HepG2 (cell line): ENCODE results near the gene CTIF. TPM values are rescaled to one million over a fixed set of nuclear protein-coding genes. Genes with fewer than 3 reads are reported as not detected.

ENCODE experiments used
- ATAC-seq: fragments of 200-7000 bp; cut with Tn5 transposase; 3 replicates; pipeline ENCODE4 v1.9.1; 2020; ENCODE audit warnings: mild to moderate bottlenecking, moderate library complexity
- BruUV-seq: library from RNA; stranded (reverse); fragments of 400-500 nt; replicated peaks from 2 replicates; lab custom pipeline; 2021; lab: Mats Ljungman, UMichigan
- CTCF ChIA-PET: fragments of 300-600 bp; formaldehyde crosslinking; extraction: SDS; loops from one replicate; lab custom pipeline; 2021; ENCODE audit warnings: low total read pairs, inconsistent platforms, low intra/inter-chr PET ratio; lab: Yijun Ruan, JAX
- POLR2A ChIA-PET: fragments of 350-600 bp; sonication (Branson Sonifier 250); formaldehyde crosslinking; loops from one replicate; lab custom pipeline; 2020; ENCODE audit warnings: antibody characterized with exemption, inconsistent platforms; lab: Yijun Ruan, JAX
- DNase-seq: peaks from one replicate; pipeline ENCODE4 v3.0.0-alpha.2; 2015; ENCODE audit warnings: low spot score
- FAIRE-seq: peaks from 3 replicates; lab custom pipeline; 2011; peaks lifted over from hg19 to GRCh38; lab: Jason Lieb, UNC
- H2AFZ ChIP-seq: one replicate; pipeline ENCODE4 v1.6.1; 2011; ENCODE audit warnings: low read length, inconsistent platforms
- H3K27ac ChIP-seq: fragments of 300-600 bp; 3 replicates; pipeline ENCODE4 v1.8.0; 2011; ENCODE audit warnings: mixed run types, mild to moderate bottlenecking, mixed read lengths, low read length, inconsistent platforms; ENCODE audit not compliant: insufficient read depth; ENCODE audit errors: extremely low read length
- H3K27me3 ChIP-seq, 2 experiments: fragments of 200-600 bp in 1 of 2; 2 replicates in 1 of 2; 3 replicates in 1 of 2; pipeline versions ENCODE4 v1.6.0 to v1.8.0; 2011; ENCODE audit warnings: low read length in 2 of 2, mild to moderate bottlenecking in 2 of 2, moderate library complexity in 2 of 2, inconsistent platforms in 1 of 2; ENCODE audit not compliant: insufficient read depth in 2 of 2, control insufficient read depth in 1 of 2
- H3K36me3 ChIP-seq, 2 experiments: fragments of 200-600 bp in 1 of 2; replicated peaks in 1 of 2; 2 replicates in 1 of 2; 3 replicates in 1 of 2; pipeline versions ENCODE4 v1.5.1 to v1.8.0; 2011; ENCODE audit warnings: low read length in 2 of 2, inconsistent platforms in 1 of 2; ENCODE audit not compliant: insufficient read depth in 2 of 2, control insufficient read depth in 1 of 2
- H3K4me1 ChIP-seq: 2 replicates; pipeline ENCODE4 v1.5.1; 2012; ENCODE audit warnings: low read length, inconsistent platforms; ENCODE audit not compliant: insufficient read depth
- H3K4me2 ChIP-seq: 2 replicates; pipeline ENCODE4 v1.6.0; 2011; ENCODE audit warnings: low read depth, low read length, inconsistent platforms
- H3K4me3 ChIP-seq, 3 experiments: fragments of 200-600 bp in 1 of 3; sonication (generic), shearing (Covaris generic) in 1 of 3; replicated peaks in 1 of 3; 2 replicates each; pipeline ENCODE4 v1.5.1; 2011 to 2016; ENCODE audit warnings: low read length in 3 of 3, inconsistent platforms in 2 of 3, low read depth in 2 of 3, mild to moderate bottlenecking in 2 of 3, control low read depth in 1 of 3, mixed read lengths in 1 of 3; ENCODE audit not compliant: insufficient read depth in 1 of 3
- H3K79me2 ChIP-seq: one replicate; pipeline ENCODE4 v1.6.1; 2011; ENCODE audit warnings: low read length, inconsistent platforms; ENCODE audit not compliant: insufficient read depth
- H3K9ac ChIP-seq: 2 replicates; pipeline ENCODE4 v1.6.0; 2011; ENCODE audit warnings: mild to moderate bottlenecking, low read depth, low read length, inconsistent platforms; ENCODE audit not compliant: insufficient read depth
- H3K9me3 ChIP-seq: 2 replicates; pipeline ENCODE4 v1.5.1; 2012; ENCODE audit warnings: mild to moderate bottlenecking, low read length
- H4K20me1 ChIP-seq: 2 replicates; pipeline ENCODE4 v1.6.0; 2011; ENCODE audit warnings: inconsistent platforms, mild to moderate bottlenecking, low read length, moderate library complexity; ENCODE audit not compliant: insufficient read depth
- BCL6 ChIP-seq: IDR thresholded peaks from 2 replicates; pipeline ENCODE4 v1.6.1; 2016; ENCODE audit warnings: missing genetic modification reagents, missing compliant biosample characterization
- DNMT3B ChIP-seq: conservative IDR thresholded peaks from 2 replicates; pipeline ENCODE4 v1.6.1; 2016; ENCODE audit warnings: missing biosample characterization, control low read depth
- EP300 ChIP-seq, 3 experiments: sonication (generic) in 1 of 3; formaldehyde crosslinking in 1 of 3; IDR thresholded peaks; 2 replicates each; pipeline versions ENCODE4 v1.5.1 to v1.6.1; 2011 to 2020; ENCODE audit warnings: low read depth in 2 of 3, low read length in 2 of 3, borderline replicate concordance in 1 of 3, improper control_type of control experiment in 1 of 3, mild to moderate bottlenecking in 1 of 3, missing genetic modification reagents in 1 of 3, moderate library complexity in 1 of 3
- HIVEP1 ChIP-seq: sonication (generic); formaldehyde crosslinking; IDR thresholded peaks from 2 replicates; pipeline ENCODE4 v1.4.0; 2020; ENCODE audit warnings: mild to moderate bottlenecking, missing genetic modification reagents
- KDM1A ChIP-seq: IDR thresholded peaks from 2 replicates; pipeline ENCODE4 v1.6.1; 2016; ENCODE audit warnings: missing compliant biosample characterization
- KMT2B ChIP-seq: IDR thresholded peaks from 2 replicates; pipeline ENCODE4 v1.6.1; 2016; ENCODE audit warnings: missing genetic modification reagents, missing compliant biosample characterization
- MAFF ChIP-seq: IDR thresholded peaks from 2 replicates; pipeline ENCODE4 v1.6.1; 2011; ENCODE audit warnings: low read depth, low read length, improper control_type of control experiment
- MAFG ChIP-seq: sonication (generic); formaldehyde crosslinking; IDR thresholded peaks from 2 replicates; pipeline ENCODE4 v1.5.1; 2020; ENCODE audit warnings: mild to moderate bottlenecking, missing genetic modification reagents
- MAFK ChIP-seq, 2 experiments: IDR thresholded peaks in 1 of 2; conservative IDR thresholded peaks in 1 of 2; 2 replicates each; pipeline ENCODE4 v1.6.1; 2011; ENCODE audit warnings: improper control_type of control experiment in 2 of 2, low read length in 2 of 2
- RFXAP ChIP-seq: sonication (generic); formaldehyde crosslinking; IDR thresholded peaks from 2 replicates; pipeline ENCODE4 v1.4.0; 2020; ENCODE audit warnings: missing genetic modification reagents, borderline replicate concordance
- ZBTB33 ChIP-seq: sonication (generic); formaldehyde crosslinking; IDR thresholded peaks from 2 replicates; pipeline ENCODE4 v1.4.0; 2020; ENCODE audit warnings: missing genetic modification reagents
- ZFP62 ChIP-seq: sonication (generic); formaldehyde crosslinking; IDR thresholded peaks from 2 replicates; pipeline ENCODE4 v1.4.0; 2020; ENCODE audit warnings: missing genetic modification reagents
- ZNF441 ChIP-seq: sonication (generic); formaldehyde crosslinking; IDR thresholded peaks from 2 replicates; pipeline ENCODE4 v1.7.0; 2021; ENCODE audit warnings: missing genetic modification reagents, borderline replicate concordance
- ZNF569 ChIP-seq: sonication (generic); formaldehyde crosslinking; IDR thresholded peaks from 2 replicates; pipeline ENCODE4 v1.5.0; 2020; ENCODE audit warnings: mild to moderate bottlenecking, missing genetic modification reagents, moderate library complexity, borderline replicate concordance
- WGBS: methylation state at CpG from one replicate; pipeline ENCODE4 v1.1.6; 2017; ENCODE audit warnings: low lambda C conversion rate; 5-methylcytosine and 5-hydroxymethylcytosine counted together
- in situ Hi-C: cut with HindIII; loops from 2 replicates; pipeline ENCODE4 v1.10.0; 2017; ENCODE audit warnings: low pct_unique_long_range_greater_than_20kb; ENCODE audit not compliant: extremely low pct_ligation_motif_present
- intact Hi-C: fragments of 100-400 bp; cut with micrococcal nuclease; formaldehyde crosslinking; loops from one replicate; pipeline ENCODE4 v1.10.0; 2022; ENCODE audit not compliant: unreplicated experiment
- polyA plus RNA-seq, 8 experiments: library from polyadenylated mRNA; depleted of rRNA in 3 of 8; stranded (reverse) in 7 of 8; unstranded in 1 of 8; fragments of >200 nt; fragmentation: Illumina TruSeq in 4 of 8; extraction: Trizol in 4 of 8; gene quantifications; 2 replicates each; pipeline versions ENCODE4 v1.2.1 to v1.2.3, GENCODE V29; 2011 to 2016; ENCODE audit warnings: low read depth in 4 of 8, missing spikeins in 1 of 8, mixed read lengths in 1 of 8; ENCODE audit not compliant: insufficient read depth in 1 of 8
- total RNA-seq, 5 experiments: library from RNA; depleted of rRNA; stranded (reverse); fragments of >200 nt; fragmentation: Illumina TruSeq; extraction: Trizol; gene quantifications; 2 replicates each; pipeline ENCODE4 v1.2.3, GENCODE V29; 2016; ENCODE audit warnings: low read depth in 1 of 5

The CTIF gene
- total and polyA plus RNA-seq, 2 of the 13 experiments (the other 11 are each of a cell fraction or from before 2014, with no cell fraction given) = 18.2 to 28.0 TPM

GRCh38 chr18:48613589-48614404 lies 75.0 kb downstream of the CTIF start:
- FAIRE-seq = no peak
- Histone ChIP-seq H3K36me3 (peaks cover 4 to 10% of the 10 kb centered on the region in 2 experiments; a peak in 3 of 5 replicates), H3K9ac (no peak overlapping the region), H2AFZ (no peak overlapping the region), H4K20me1 (no peaks in the 10 kb centered on the region; the same call in 1 of the 2 replicates), H3K4me2 (no peak overlapping the region), H3K27ac (no peak overlapping the region), H3K4me3 (no peak overlapping the region), H3K9me3 (no peaks in the 10 kb centered on the region), H3K27me3 (no peaks in the 10 kb centered on the region), H3K79me2 (peaks cover 21% of the 10 kb centered on the region), H3K4me1 (peaks cover 24% of the 10 kb centered on the region)
- ChIA-PET POLR2A (no interaction called here), CTCF (no interaction called here)
- in situ Hi-C loops = no loop called here
- TF ChIP-seq MAFF (peak; percentile 99), MAFK (conservative IDR thresholded peaks at IDR 0.05 in 1 of 2, IDR thresholded peaks at IDR 0.05 in 1 of 2; ENCODE audit: low read length in 2 of 2) (peak; percentile 98 to 99), MAFG (peak; percentile 77), ZNF441 (CRISPR knock-in tag) (no peak)
- intact Hi-C loops = no loop called here
- no peak for DNase-seq
- no TSS peak for BruUV-seq
- WGBS = 93% methylated on average over 7 of the region's 15 CpGs
- ATAC-seq = no peak

GRCh38 chr18:48615566-48616401 lies 77.0 kb downstream of the CTIF start:
- H3K4me3 ChIP-seq = no peak overlapping the region
- WGBS = 95% methylated on average over 11 of the region's 31 CpGs
- CTCF ChIA-PET = no interaction called here
- no peaks in the 10 kb centered on the region for H3K27me3 ChIP-seq
- no peaks in the 10 kb centered on the region; the same call in none of the 2 replicates for H4K20me1 ChIP-seq
- H3K4me2 ChIP-seq = no peak overlapping the region
- ATAC-seq = no peak
- no TSS peak for BruUV-seq
- TF ChIP-seq KDM1A (CRISPR knock-in tag) (no peak), ZBTB33 (CRISPR knock-in tag) (no peak), ZFP62 (CRISPR knock-in tag) (no peak), ZNF569 (no peak), HIVEP1 (CRISPR knock-in tag) (no peak), DNMT3B (CRISPR knock-in tag) (no peak), KMT2B (no peak), RFXAP (no peak), BCL6 (no peak), EP300 (IDR thresholded peaks at IDR 0.05; ENCODE audit: low read depth in 2 of 2, low read length in 2 of 2) (no peak), EP300 (CRISPR knock-in tag; IDR thresholded peaks at IDR 0.05; ENCODE audit: borderline replicate concordance) (no peak)
- H3K9me3 ChIP-seq = no peaks in the 10 kb centered on the region
- POLR2A ChIA-PET = no interaction called here
- in situ Hi-C loops = no loop called here
- peaks cover 10% of the 10 kb centered on the region for H3K79me2 ChIP-seq
- peaks cover 5 to 26% of the 10 kb centered on the region in 2 experiments; a peak in 4 of 5 replicates for H3K36me3 ChIP-seq
- no peak overlapping the region for H2AFZ ChIP-seq
- H3K9ac ChIP-seq = no peak overlapping the region
- H3K4me1 ChIP-seq = peaks cover 20% of the 10 kb centered on the region
- no peak for DNase-seq
- FAIRE-seq = no peak
- intact Hi-C loops = no loop called here
- H3K27ac ChIP-seq = no peak overlapping the region
